Activated CD4-positive, alpha-beta memory T cell treated with anti-CD3 and anti-CD28 coated beads, Interleukin-2, amount 10 ng/mL, durations not matched to agents 7 days and 5 days (primary cell): ENCODE measurements around the gene TPSB2. TPM values are rescaled to one million over a fixed set of nuclear protein-coding genes. Genes with fewer than 3 reads are reported as not detected.
"Not testable (repeated sequence)": the region's sequence is repeated elsewhere in the genome, so short reads cannot be mapped to it uniquely, and the experiment has no call there.

ENCODE experiments used
- CTCF ChIA-PET: fragments of 350-600 bp; sonication (Branson Sonifier 250); formaldehyde crosslinking; loops from one replicate; lab custom pipeline; 2021; ENCODE audit warnings: antibody characterized with exemption, inconsistent platforms; lab: Charles Lee
- POLR2A ChIA-PET: fragments of 350-600 bp; sonication (Branson Sonifier 250); formaldehyde crosslinking; loops from one replicate; lab custom pipeline; 2021; ENCODE audit warnings: antibody characterized with exemption; lab: Charles Lee
- DNase-seq: peaks from one replicate; pipeline ENCODE4 v3.0.0-alpha.2; 2020
- H3K27ac Mint-ChIP-seq: one replicate; pipeline ENCODE4 v1.8.0; 2021; ENCODE audit warnings: mild to moderate bottlenecking, mixed read lengths
- H3K27me3 Mint-ChIP-seq: one replicate; pipeline ENCODE4 v1.8.0; 2021; ENCODE audit warnings: mixed read lengths
- H3K36me3 Mint-ChIP-seq: one replicate; pipeline ENCODE4 v1.8.0; 2021; ENCODE audit warnings: low read depth, mixed read lengths
- H3K4me1 Mint-ChIP-seq: one replicate; pipeline ENCODE4 v1.8.0; 2021; ENCODE audit warnings: mixed read lengths
- H3K4me3 Mint-ChIP-seq: one replicate; pipeline ENCODE4 v1.8.0; 2021; ENCODE audit warnings: mild to moderate bottlenecking, mixed read lengths
- H3K9me3 Mint-ChIP-seq: one replicate; pipeline ENCODE4 v1.8.0; 2021; ENCODE audit warnings: mixed read lengths
- total RNA-seq, 2 experiments: library from RNA; stranded (reverse); gene quantifications; one replicate each; pipeline ENCODE4 v1.2.3, GENCODE V29; 2021

TPSB2 gene
- total RNA-seq, 2 experiments from 2014 or later: not detected

GRCh38 chr16:1193825-1194581, 36.0 kb downstream of the TPSB2 start:
- DNase-seq: no peak
- Mint-ChIP-seq H3K4me3 (no peak overlapping the region), H3K4me1 (no peaks in the 10 kb centered on the region), H3K9me3 (no peaks in the 10 kb centered on the region), H3K27ac (no peak overlapping the region), H3K36me3 (no peaks in the 10 kb centered on the region), H3K27me3 (no peaks in the 10 kb centered on the region)
- ChIA-PET POLR2A (no interaction called here), CTCF (no interaction called here)

GRCh38 chr16:1193143-1193824, 36.7 kb downstream of the TPSB2 start:
- ChIA-PET CTCF (no interaction called here), POLR2A (no interaction called here)
- Mint-ChIP-seq H3K9me3 (no peaks in the 10 kb centered on the region), H3K36me3 (no peaks in the 10 kb centered on the region), H3K4me3 (no peak overlapping the region), H3K27me3 (no peaks in the 10 kb centered on the region), H3K27ac (no peak overlapping the region), H3K4me1 (no peaks in the 10 kb centered on the region)
- no peak for DNase-seq

GRCh38 chr16:1192384-1193073, 37.5 kb downstream of the TPSB2 start:
- no peak for DNase-seq
- Mint-ChIP-seq H3K27me3 (no peaks in the 10 kb centered on the region), H3K9me3 (no peaks in the 10 kb centered on the region), H3K4me3 (no peak overlapping the region), H3K27ac (no peak overlapping the region), H3K4me1 (no peaks in the 10 kb centered on the region), H3K36me3 (no peaks in the 10 kb centered on the region)
- ChIA-PET POLR2A (no interaction called here), CTCF (no interaction called here)

- H3K36me3 Mint-ChIP-seq, DNase-seq, H3K27ac Mint-ChIP-seq, CTCF ChIA-PET, H3K4me1 Mint-ChIP-seq, H3K27me3 Mint-ChIP-seq, H3K4me3 Mint-ChIP-seq, POLR2A ChIA-PET, H3K9me3 Mint-ChIP-seq: not testable (repeated sequence)
Measured at GRCh38 chr16:1190789-1191188, 39.2 kb downstream of the TPSB2 start.

GRCh38 chr16:1189455-1189854, 40.5 kb downstream of the TPSB2 start:
- H3K4me3 Mint-ChIP-seq: no peak overlapping the region
- H3K4me1 Mint-ChIP-seq: no peaks in the 10 kb centered on the region
- POLR2A ChIA-PET: no interaction called here
- CTCF ChIA-PET: no interaction called here
- no peaks in the 10 kb centered on the region for H3K36me3 Mint-ChIP-seq
- no peaks in the 10 kb centered on the region for H3K27me3 Mint-ChIP-seq
- DNase-seq: no peak
- H3K27ac Mint-ChIP-seq: no peak overlapping the region
- no peaks in the 10 kb centered on the region for H3K9me3 Mint-ChIP-seq

- ChIA-PET CTCF (no interaction called here), POLR2A (no interaction called here)
- peak; percentile 52 for DNase-seq
- Mint-ChIP-seq H3K4me1 (no peaks in the 10 kb centered on the region), H3K4me3 (no peak overlapping the region), H3K27me3 (no peaks in the 10 kb centered on the region), H3K36me3 (no peaks in the 10 kb centered on the region), H3K9me3 (no peaks in the 10 kb centered on the region), H3K27ac (no peak overlapping the region)
Measured at GRCh38 chr16:1188432-1189189, 41.4 kb downstream of the TPSB2 start.

GRCh38 chr16:1185460-1186207, 44.4 kb downstream of the TPSB2 start:
- H3K4me3 Mint-ChIP-seq, H3K36me3 Mint-ChIP-seq, DNase-seq, H3K9me3 Mint-ChIP-seq, H3K4me1 Mint-ChIP-seq, POLR2A ChIA-PET, H3K27me3 Mint-ChIP-seq, CTCF ChIA-PET, H3K27ac Mint-ChIP-seq: not testable (repeated sequence)

GRCh38 chr16:1184980-1185379, 45.0 kb downstream of the TPSB2 start:
- no peaks in the 10 kb centered on the region for H3K9me3 Mint-ChIP-seq
- POLR2A ChIA-PET: no interaction called here
- no peak for DNase-seq
- H3K27ac Mint-ChIP-seq: no peak overlapping the region
- no peaks in the 10 kb centered on the region for H3K27me3 Mint-ChIP-seq
- no peak overlapping the region for H3K4me3 Mint-ChIP-seq
- no peaks in the 10 kb centered on the region for H3K4me1 Mint-ChIP-seq
- CTCF ChIA-PET: no interaction called here
- H3K36me3 Mint-ChIP-seq: no peaks in the 10 kb centered on the region

GRCh38 chr16:1184156-1184868, 45.7 kb downstream of the TPSB2 start:
- no peaks in the 10 kb centered on the region for H3K9me3 Mint-ChIP-seq
- H3K4me3 Mint-ChIP-seq: no peak overlapping the region
- H3K27ac Mint-ChIP-seq: no peak overlapping the region
- H3K27me3 Mint-ChIP-seq: no peaks in the 10 kb centered on the region
- no peak for DNase-seq
- ChIA-PET POLR2A (no interaction called here), CTCF (no interaction called here)
- H3K4me1 Mint-ChIP-seq: no peaks in the 10 kb centered on the region
- no peaks in the 10 kb centered on the region for H3K36me3 Mint-ChIP-seq

GRCh38 chr16:1182950-1183907, 46.8 kb downstream of the TPSB2 start:
- no peaks in the 10 kb centered on the region for H3K36me3 Mint-ChIP-seq
- ChIA-PET POLR2A (no interaction called here), CTCF (no interaction called here)
- no peaks in the 10 kb centered on the region for H3K27me3 Mint-ChIP-seq
- no peaks in the 10 kb centered on the region for H3K9me3 Mint-ChIP-seq
- no peaks in the 10 kb centered on the region for H3K4me1 Mint-ChIP-seq
- H3K4me3 Mint-ChIP-seq: no peak overlapping the region
- no peak overlapping the region for H3K27ac Mint-ChIP-seq
- no peak for DNase-seq

- Mint-ChIP-seq H3K27me3 (no peaks in the 10 kb centered on the region), H3K9me3 (no peaks in the 10 kb centered on the region), H3K36me3 (no peaks in the 10 kb centered on the region), H3K27ac (no peak overlapping the region), H3K4me1 (no peaks in the 10 kb centered on the region), H3K4me3 (no peak overlapping the region)
- ChIA-PET POLR2A (no interaction called here), CTCF (no interaction called here)
- no peak for DNase-seq
Measured at GRCh38 chr16:1182316-1182671, 47.7 kb downstream of the TPSB2 start.
